ENCODE measurements around the gene PGM2L1. TPM values are rescaled to one million over a fixed set of nuclear protein-coding genes. Genes with fewer than 3 reads are reported as not detected.
"Not testable (repeated sequence)": the region's sequence is repeated elsewhere in the genome, so short reads cannot be mapped to it uniquely, and the experiment has no call there.

Gene PGM2L1
- total RNA-seq, result 1 to 10 TPM; 3.1 to 3.3 TPM
- long read RNA-seq, full-length matches to known transcripts, result 3 of 3 reads
- long read RNA-seq, partial matches to known transcripts, result 0 of 3 reads
- long read RNA-seq, other reads (novel, unspliced or antisense), result 0 of 3 reads

GRCh38 chr11:74398244-74399159 lies at the start of gene PGM2L1:
Gene PGM2L1, minus strand, starts transcription at chr11:74398433. Its CDS starts 272 bp downstream, at chr11:74398161.
- intact Hi-C loops (cut with DNase I), result no loop called here
- peak; percentile 96 for DNase-seq
- peak; percentile 98 for ATAC-seq

- ATAC-seq (no peak), DNase-seq (no peak)
- intact Hi-C loops (cut with DNase I), result loop anchor here (2.0 to 5.0 kb wide), 3 partner anchors 59 to 193 kb away; no protein-coding TSS in a partner anchor
These were observed 49.5 kb upstream of the PGM2L1 start for GRCh38 chr11:74447720-74448119.

GRCh38 chr11:74446532-74446938 lies 48.3 kb upstream of the PGM2L1 start:
- intact Hi-C loops (cut with DNase I), result loop anchor here in 1 of 2 donors (5.0 kb wide), 1 partner anchor 59 kb away; no protein-coding TSS in a partner anchor
- DNase-seq (no peak), ATAC-seq (no peak)

GRCh38 chr11:74444173-74444826 lies 46.1 kb upstream of the PGM2L1 start:
- DNase-seq (no peak), ATAC-seq (peak in 1 of 2 donors; percentile 48)
- intact Hi-C loops (cut with DNase I), result no loop called here

GRCh38 chr11:74443071-74443864 lies 45.0 kb upstream of the PGM2L1 start:
- DNase-seq (no peak), ATAC-seq (peak; percentile 57 to 65)
- intact Hi-C loops (cut with DNase I), result no loop called here

- intact Hi-C loops (cut with DNase I), result no loop called here
- DNase-seq (no peak), ATAC-seq (peak; percentile 15 to 83)
These were observed 44.4 kb upstream of the PGM2L1 start for GRCh38 chr11:74442636-74443035.

GRCh38 chr11:74438681-74439080 lies 40.4 kb upstream of the PGM2L1 start:
- DNase-seq (no peak), ATAC-seq (no peak)
- intact Hi-C loops (cut with DNase I), result no loop called here

- intact Hi-C loops (cut with DNase I), result no loop called here
These were observed 39.3 kb upstream of the PGM2L1 start for GRCh38 chr11:74437441-74438042.

GRCh38 chr11:74434528-74434927 lies 36.3 kb upstream of the PGM2L1 start:
- intact Hi-C loops (cut with DNase I), result no loop called here
- DNase-seq, result no peak
- ATAC-seq, result no peak

More at GRCh38 chr11:74437441-74438042, 39.3 kb upstream of the PGM2L1 start:
- DNase-seq (no peak), ATAC-seq (no peak)

GRCh38 chr11:74429205-74429604 lies 31.0 kb upstream of the PGM2L1 start:
- ATAC-seq (no peak), DNase-seq (no peak)
- intact Hi-C loops (cut with DNase I), result no loop called here

GRCh38 chr11:74427384-74427886 lies 29.2 kb upstream of the PGM2L1 start:
- intact Hi-C loops (cut with DNase I), result no loop called here
- DNase-seq, result no peak
- ATAC-seq, result no peak

- ATAC-seq, result no peak
- DNase-seq, result no peak
- intact Hi-C loops (cut with DNase I), result no loop called here
These were observed 26.9 kb upstream of the PGM2L1 start for GRCh38 chr11:74425100-74425499.

- ATAC-seq, result peak; percentile 23 to 86
- intact Hi-C loops (cut with DNase I), result no loop called here
- DNase-seq, result no peak
These were observed 20.3 kb upstream of the PGM2L1 start for GRCh38 chr11:74418509-74418895.

GRCh38 chr11:74417860-74418508 lies 19.8 kb upstream of the PGM2L1 start:
- intact Hi-C loops (cut with DNase I), result no loop called here
- DNase-seq (no peak), ATAC-seq (peak; percentile 19 to 67)

- DNase-seq (no peak), ATAC-seq (no peak)
- intact Hi-C loops (cut with DNase I), result no loop called here
These were observed 19.2 kb upstream of the PGM2L1 start for GRCh38 chr11:74417379-74417804.

- not testable (repeated sequence) for DNase-seq
These were observed 18.7 kb upstream of the PGM2L1 start for GRCh38 chr11:74416974-74417373.

GRCh38 chr11:74412733-74413359 lies 14.6 kb upstream of the PGM2L1 start:
- intact Hi-C loops (cut with DNase I), result no loop called here
- ATAC-seq (no peak), DNase-seq (no peak)

More at GRCh38 chr11:74416974-74417373, 18.7 kb upstream of the PGM2L1 start:
- ATAC-seq; intact Hi-C loops (cut with DNase I): not testable (repeated sequence)

GRCh38 chr11:74412321-74412720 lies 14.1 kb upstream of the PGM2L1 start:
- no peak for ATAC-seq
- intact Hi-C loops (cut with DNase I), result no loop called here
- no peak for DNase-seq
